ENCODE results near the gene ILK.

DNA sequence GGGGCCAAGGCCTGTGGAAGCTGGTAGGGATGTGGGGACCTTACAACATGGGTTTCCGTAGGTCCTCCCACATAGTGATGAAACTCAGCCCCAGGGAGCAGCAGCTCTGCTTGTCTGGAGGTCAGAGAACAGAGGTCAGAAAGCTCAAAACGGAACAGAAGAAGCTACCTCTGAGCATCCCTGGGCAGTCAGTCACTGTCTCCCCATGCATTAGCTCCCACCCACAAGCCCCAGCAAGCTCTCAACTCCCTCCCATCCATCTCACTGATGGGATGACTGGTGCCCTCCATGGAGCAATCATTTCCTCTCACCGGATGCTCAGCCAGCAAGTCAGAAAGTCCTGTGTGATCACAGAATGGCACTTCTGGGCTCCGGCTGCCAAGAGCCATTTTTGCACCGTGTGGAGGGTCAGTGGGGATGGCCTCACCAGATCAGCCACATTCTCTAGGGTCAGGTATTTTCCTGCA, 13.8 kb downstream of the ILK start:
- TF ChIP-seq TP53 (CRISPR knock-in tag; conservative IDR thresholded peaks at IDR 0.05): no peak
- no peak for TF ChIP-seq FOXA3 (CRISPR knock-in tag; IDR thresholded peaks at IDR 0.05)
- TF ChIP-seq, protein P1, sequence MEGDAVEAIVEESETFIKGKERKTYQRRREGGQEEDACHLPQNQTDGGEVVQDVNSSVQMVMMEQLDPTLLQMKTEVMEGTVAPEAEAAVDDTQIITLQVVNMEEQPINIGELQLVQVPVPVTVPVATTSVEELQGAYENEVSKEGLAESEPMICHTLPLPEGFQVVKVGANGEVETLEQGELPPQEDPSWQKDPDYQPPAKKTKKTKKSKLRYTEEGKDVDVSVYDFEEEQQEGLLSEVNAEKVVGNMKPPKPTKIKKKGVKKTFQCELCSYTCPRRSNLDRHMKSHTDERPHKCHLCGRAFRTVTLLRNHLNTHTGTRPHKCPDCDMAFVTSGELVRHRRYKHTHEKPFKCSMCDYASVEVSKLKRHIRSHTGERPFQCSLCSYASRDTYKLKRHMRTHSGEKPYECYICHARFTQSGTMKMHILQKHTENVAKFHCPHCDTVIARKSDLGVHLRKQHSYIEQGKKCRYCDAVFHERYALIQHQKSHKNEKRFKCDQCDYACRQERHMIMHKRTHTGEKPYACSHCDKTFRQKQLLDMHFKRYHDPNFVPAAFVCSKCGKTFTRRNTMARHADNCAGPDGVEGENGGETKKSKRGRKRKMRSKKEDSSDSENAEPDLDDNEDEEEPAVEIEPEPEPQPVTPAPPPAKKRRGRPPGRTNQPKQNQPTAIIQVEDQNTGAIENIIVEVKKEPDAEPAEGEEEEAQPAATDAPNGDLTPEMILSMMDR (CRISPR knock-in tag; IDR thresholded peaks at IDR 0.05): no peak
- no peak for TF ChIP-seq POLR2A (IDR thresholded peaks at IDR 0.05; ENCODE audit: insufficient read depth in 1 of 2, low read depth in 2 of 2, low read length in 2 of 2)
- no peak for TF ChIP-seq ESRRA (CRISPR knock-in tag; IDR thresholded peaks at IDR 0.05; ENCODE audit: low read depth)
- TF ChIP-seq, protein P2, sequence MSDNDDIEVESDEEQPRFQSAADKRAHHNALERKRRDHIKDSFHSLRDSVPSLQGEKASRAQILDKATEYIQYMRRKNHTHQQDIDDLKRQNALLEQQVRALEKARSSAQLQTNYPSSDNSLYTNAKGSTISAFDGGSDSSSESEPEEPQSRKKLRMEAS (IDR thresholded peaks at IDR 0.05): no peak
- TF ChIP-seq BRCA1 (CRISPR knock-in tag; IDR thresholded peaks at IDR 0.05): no peak
- TF ChIP-seq, protein P3, sequence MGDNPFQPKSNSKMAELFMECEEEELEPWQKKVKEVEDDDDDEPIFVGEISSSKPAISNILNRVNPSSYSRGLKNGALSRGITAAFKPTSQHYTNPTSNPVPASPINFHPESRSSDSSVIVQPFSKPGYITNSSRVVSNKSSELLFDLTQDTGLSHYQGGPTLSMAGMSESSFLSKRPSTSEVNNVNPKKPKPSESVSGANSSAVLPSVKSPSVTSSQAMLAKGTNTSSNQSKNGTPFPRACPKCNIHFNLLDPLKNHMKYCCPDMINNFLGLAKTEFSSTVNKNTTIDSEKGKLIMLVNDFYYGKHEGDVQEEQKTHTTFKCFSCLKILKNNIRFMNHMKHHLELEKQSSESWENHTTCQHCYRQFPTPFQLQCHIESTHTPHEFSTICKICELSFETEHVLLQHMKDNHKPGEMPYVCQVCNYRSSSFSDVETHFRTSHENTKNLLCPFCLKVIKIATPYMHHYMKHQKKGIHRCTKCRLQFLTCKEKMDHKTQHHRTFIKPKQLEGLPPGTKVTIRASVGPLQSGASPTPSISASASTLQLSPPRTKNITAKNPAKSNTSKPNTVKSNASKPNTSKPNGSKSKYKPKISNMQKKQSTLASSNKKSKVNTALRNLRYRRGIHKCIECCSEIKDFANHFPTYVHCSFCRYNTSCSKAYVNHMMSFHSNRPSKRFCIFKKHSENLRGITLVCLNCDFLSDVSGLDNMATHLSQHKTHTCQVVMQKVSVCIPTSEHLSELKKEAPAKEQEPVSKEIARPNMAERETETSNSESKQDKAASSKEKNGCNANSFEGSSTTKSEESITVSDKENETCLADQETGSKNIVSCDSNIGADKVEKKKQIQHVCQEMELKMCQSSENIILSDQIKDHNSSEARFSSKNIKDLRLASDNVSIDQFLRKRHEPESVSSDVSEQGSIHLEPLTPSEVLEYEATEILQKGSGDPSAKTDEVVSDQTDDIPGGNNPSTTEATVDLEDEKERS (CRISPR knock-in tag; IDR thresholded peaks at IDR 0.05): no peak
- TF ChIP-seq ETV6 (CRISPR knock-in tag; conservative IDR thresholded peaks at IDR 0.05): no peak
- no peak for TF ChIP-seq SIX1 (CRISPR knock-in tag; IDR thresholded peaks at IDR 0.05; ENCODE audit: borderline replicate concordance)
- TF ChIP-seq ZBTB7A (CRISPR knock-in tag; IDR thresholded peaks at IDR 0.05): no peak
- TF ChIP-seq, protein P4, sequence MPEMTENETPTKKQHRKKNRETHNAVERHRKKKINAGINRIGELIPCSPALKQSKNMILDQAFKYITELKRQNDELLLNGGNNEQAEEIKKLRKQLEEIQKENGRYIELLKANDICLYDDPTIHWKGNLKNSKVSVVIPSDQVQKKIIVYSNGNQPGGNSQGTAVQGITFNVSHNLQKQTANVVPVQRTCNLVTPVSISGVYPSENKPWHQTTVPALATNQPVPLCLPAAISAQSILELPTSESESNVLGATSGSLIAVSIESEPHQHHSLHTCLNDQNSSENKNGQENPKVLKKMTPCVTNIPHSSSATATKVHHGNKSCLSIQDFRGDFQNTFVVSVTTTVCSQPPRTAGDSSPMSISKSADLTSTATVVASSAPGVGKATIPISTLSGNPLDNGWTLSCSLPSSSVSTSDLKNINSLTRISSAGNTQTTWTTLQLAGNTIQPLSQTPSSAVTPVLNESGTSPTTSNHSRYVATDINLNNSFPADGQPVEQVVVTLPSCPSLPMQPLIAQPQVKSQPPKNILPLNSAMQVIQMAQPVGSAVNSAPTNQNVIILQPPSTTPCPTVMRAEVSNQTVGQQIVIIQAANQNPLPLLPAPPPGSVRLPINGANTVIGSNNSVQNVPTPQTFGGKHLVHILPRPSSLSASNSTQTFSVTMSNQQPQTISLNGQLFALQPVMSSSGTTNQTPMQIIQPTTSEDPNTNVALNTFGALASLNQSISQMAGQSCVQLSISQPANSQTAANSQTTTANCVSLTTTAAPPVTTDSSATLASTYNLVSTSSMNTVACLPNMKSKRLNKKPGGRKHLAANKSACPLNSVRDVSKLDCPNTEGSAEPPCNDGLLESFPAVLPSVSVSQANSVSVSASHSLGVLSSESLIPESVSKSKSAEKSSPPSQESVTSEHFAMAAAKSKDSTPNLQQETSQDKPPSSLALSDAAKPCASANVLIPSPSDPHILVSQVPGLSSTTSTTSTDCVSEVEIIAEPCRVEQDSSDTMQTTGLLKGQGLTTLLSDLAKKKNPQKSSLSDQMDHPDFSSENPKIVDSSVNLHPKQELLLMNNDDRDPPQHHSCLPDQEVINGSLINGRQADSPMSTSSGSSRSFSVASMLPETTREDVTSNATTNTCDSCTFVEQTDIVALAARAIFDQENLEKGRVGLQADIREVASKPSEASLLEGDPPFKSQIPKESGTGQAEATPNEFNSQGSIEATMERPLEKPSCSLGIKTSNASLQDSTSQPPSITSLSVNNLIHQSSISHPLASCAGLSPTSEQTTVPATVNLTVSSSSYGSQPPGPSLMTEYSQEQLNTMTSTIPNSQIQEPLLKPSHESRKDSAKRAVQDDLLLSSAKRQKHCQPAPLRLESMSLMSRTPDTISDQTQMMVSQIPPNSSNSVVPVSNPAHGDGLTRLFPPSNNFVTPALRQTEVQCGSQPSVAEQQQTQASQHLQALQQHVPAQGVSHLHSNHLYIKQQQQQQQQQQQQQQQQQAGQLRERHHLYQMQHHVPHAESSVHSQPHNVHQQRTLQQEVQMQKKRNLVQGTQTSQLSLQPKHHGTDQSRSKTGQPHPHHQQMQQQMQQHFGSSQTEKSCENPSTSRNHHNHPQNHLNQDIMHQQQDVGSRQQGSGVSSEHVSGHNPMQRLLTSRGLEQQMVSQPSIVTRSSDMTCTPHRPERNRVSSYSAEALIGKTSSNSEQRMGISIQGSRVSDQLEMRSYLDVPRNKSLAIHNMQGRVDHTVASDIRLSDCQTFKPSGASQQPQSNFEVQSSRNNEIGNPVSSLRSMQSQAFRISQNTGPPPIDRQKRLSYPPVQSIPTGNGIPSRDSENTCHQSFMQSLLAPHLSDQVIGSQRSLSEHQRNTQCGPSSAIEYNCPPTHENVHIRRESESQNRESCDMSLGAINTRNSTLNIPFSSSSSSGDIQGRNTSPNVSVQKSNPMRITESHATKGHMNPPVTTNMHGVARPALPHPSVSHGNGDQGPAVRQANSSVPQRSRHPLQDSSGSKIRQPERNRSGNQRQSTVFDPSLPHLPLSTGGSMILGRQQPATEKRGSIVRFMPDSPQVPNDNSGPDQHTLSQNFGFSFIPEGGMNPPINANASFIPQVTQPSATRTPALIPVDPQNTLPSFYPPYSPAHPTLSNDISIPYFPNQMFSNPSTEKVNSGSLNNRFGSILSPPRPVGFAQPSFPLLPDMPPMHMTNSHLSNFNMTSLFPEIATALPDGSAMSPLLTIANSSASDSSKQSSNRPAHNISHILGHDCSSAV (CRISPR knock-in tag; IDR thresholded peaks at IDR 0.05; ENCODE audit: borderline replicate concordance): no peak
- TF ChIP-seq, protein P5, sequence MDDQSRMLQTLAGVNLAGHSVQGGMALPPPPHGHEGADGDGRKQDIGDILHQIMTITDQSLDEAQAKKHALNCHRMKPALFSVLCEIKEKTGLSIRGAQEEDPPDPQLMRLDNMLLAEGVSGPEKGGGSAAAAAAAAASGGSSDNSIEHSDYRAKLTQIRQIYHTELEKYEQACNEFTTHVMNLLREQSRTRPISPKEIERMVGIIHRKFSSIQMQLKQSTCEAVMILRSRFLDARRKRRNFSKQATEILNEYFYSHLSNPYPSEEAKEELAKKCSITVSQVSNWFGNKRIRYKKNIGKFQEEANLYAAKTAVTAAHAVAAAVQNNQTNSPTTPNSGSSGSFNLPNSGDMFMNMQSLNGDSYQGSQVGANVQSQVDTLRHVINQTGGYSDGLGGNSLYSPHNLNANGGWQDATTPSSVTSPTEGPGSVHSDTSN (CRISPR knock-in tag; IDR thresholded peaks at IDR 0.05; ENCODE audit: borderline replicate concordance): no peak
